DMS114 treated with DMSO at 0.1 percent for 48 hours (cell line): ENCODE results near the gene ABCA5.
"Not testable (repeated sequence)": the region's sequence is repeated elsewhere in the genome, so short reads cannot be mapped to it uniquely, and the experiment has no call there.

Source experiments
- DNase-seq: peaks from one replicate; lab custom pipeline; 2025; ENCODE audit not compliant: unreplicated experiment; lab: John Stamatoyannopoulos, UW

Gene ABCA5

GRCh38 chr17:69222707-69223258 lies 104.2 kb downstream of the ABCA5 start:
- DNase-seq = no peak

GRCh38 chr17:69220098-69220497 lies 106.8 kb downstream of the ABCA5 start:
- DNase-seq = no peak

GRCh38 chr17:69218986-69219385 lies 107.9 kb downstream of the ABCA5 start:
- DNase-seq = no peak

- DNase-seq = no peak
These were observed 113.7 kb downstream of the ABCA5 start for GRCh38 chr17:69213059-69213813.

- no peak for DNase-seq
These were observed 118.3 kb downstream of the ABCA5 start for GRCh38 chr17:69208640-69209039.

DNA sequence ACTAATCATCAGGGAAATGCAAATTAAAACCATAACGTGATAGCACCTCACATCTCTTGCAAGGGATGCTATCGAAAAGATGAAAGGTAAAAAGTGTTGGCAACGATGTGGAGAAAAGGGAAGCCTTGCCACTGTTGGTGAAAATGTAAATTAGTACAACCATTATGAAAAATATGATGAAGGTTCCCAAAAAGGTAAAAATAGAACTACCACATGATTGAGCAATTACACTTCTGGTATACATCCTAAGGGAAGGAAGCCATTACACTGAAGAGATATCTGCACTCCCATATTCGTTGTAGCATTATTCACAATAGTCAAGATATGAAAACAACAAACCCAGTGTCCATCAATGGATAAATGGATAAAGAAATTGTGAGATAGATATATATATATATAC lies 119.8 kb downstream of the ABCA5 start:
- DNase-seq = no peak

DNA sequence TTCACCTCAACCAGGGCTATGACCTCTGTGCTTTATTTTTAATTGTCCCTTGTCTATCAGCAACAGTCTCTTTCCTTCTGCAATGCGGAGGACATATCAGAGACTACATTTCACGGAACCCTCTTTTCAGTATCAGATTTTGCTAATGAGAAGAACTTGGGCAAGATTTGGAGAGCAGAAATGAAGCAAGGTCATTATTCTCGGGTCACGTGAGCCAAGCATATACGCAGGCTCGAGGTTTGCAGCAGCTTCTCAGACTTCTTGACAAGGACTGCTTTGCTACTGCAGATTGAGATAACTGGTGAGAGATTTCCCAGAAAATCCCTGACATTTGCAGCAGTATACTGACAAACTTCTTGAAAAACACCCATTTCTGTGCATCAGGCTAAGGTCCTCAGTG lies 128.7 kb downstream of the ABCA5 start:
- DNase-seq = no peak

DNA sequence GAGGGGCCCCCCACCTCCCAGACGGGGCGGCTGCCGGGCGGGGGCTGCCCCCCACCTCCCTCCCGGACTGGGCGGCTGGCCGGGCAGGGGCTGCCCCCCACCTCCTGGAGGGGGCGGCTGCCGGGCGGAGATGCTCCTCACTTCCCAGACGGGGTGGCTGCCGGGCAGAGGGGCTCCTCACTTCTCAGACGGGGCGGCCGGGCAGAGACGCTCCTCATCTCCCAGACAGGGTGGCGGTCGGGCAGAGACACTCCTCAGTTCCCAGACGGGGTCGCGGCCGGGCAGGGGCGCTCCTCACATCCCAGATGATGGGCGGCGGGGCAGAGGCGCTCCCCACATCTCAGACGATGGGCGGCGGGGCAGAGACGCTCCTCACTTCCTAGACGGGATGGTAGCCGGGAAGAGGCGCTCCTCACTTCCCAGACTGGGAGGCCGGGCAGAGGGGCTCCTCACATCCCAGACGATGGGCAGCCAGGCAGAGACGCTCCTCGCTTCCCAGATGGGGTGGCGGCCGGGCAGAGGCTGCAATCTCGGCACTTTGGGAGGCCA lies 130.8 kb downstream of the ABCA5 start:
- not testable (repeated sequence) for DNase-seq
